Measurements from ENCODE around the gene ADGRF1.
"Not testable (repeated sequence)": the region's sequence is repeated elsewhere in the genome, so short reads cannot be mapped to it uniquely, and the experiment has no call there.

Gene ADGRF1

DNA sequence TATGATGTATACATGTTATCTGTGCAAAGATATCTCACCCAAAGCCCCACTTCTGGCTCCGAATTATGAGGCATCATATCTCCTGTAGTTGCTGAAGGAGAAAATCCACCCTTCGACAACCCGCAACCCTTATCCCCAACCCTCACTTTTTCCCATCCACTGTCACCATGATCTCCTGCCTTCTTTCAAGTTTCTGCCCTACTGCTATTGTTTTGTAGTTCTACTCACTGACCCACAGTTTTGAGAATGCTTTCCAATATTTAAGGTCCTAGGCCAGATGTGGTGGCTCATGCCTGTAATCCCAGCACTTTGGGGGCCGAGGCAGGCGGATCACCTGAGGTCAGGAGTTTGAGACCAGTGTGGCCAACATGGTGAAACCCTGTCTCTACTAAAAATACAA is 22.2 kb downstream of the ADGRF1 start:
- no peak for DNase-seq

DNA sequence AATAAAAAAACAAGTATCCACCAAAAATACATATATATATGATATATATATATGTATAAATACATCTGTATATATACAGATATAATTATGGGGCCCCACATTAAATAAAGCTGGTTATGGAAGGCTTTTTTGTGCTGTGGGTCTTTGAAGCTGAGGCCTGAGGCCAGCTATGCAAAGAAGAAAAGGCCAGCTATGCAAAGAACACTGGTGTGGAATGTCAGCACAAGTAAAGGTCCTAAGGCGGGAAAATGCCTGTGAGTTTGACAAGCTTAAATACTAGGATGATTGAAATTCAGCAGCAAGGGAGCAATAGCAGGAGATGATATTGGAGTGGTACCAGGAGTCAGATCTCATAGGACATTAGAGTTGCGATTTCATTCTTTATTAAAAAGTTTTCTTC is 25.2 kb downstream of the ADGRF1 start:
- DNase-seq, result no peak

DNA sequence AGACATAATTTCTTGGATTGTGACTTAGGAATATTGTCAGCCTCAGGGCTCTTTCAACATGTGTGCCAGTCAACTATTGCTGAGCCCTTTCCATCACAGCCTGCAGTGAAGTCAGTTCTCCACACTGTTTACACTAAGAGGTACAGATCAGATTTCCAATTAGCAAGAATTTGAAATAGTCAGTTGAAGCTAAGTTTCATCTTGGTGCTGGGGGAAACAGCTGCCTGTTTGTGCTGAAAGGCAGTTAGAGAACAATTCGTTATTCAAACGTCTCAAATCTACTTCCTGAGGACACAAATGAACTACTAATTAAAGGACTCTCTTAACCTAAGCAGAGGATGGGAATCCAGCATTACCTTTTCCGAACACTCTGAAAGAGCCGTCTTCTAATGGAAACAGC is 25.9 kb downstream of the ADGRF1 start:
- no peak for DNase-seq

DNA sequence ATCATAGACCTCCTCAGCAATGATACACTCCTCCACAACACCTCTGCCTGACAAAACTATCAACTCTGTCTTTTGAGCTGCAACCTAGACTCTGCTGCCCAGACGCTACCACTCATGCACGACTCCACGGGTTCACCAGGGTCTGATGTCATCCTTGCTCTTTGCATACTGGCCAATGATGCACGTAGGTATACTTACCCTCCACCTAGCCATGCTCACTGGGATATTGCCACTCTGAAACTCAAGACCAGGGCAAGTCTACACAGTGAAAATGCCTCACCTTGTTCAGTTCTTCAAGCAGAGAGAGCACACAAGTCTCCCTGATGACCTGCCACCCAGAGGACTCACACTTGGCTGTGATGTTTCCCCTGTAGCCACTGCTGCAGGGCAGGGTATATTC is 27.7 kb downstream of the ADGRF1 start:
- DNase-seq, result no peak

DNA sequence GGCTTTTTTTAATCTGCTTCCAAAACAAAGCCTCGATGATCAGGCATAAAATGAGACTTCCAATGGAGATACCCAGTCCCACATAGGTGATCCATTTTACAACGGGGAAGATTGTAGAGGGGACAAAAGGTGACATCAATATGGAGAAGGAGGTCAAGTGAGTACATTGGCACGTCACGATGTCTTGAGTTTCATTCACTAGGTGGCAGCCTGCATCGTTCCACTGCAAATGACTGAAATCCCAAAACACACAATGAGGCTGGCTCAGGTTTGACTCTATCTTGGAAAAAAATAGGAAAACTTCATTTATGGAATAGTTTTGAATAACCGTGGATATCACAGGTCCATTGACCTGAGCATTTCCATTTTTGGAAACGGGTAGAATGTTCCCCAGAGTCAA is 32.5 kb downstream of the ADGRF1 start:
- no peak for DNase-seq

DNA sequence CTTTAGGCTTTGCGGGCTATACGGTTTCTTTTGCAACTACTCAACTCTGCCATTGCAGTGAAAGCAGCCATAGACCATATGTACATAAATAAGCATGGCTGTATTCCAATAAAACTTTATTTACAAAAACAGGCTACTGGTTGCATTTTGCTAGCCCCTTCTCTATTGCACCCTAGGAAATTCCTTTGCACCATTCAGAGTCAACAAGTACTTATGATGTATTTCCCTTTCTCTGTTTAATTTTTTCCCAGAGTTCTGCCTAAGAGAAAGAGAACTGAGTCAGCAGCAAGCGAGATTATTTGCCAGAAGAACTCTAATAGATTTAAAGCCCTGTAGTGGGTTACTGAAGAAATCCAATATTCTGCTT is 33.8 kb downstream of the ADGRF1 start:
- DNase-seq, result no peak

DNA sequence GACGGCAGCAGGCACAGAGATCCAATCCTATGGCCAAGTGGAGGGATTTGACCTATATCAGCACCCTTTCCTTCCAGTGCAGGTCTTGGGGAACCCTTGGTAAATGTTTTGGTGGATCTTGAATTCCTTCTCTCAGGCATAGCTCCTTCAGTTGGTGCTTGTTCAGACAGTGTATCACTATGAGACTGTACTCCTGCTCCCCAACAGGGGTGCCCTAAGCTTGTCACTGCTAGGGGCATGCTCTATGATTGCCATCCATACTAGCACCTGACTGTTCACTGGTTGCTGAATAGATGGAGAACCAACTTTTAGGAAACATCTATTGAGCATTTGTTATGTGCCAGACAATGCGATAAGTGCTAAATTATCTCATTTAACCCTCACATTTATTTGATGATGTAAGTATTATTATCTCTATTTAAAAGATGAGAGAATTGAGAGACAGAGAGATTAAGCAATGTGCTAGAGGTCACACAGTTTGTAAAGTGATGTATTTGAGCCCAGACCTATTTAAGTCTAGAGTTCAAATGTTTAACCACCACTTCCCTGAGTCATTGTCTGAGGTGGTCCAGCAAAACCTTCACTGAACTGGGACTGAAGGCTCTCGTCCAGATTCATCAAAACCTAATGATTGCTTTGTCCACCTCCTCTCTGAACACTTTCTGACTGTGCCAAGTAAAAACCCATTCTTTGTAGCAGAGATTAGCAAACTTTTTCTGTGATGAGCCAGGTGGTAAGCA is 34.3 kb downstream of the ADGRF1 start:
- no peak for DNase-seq

DNA sequence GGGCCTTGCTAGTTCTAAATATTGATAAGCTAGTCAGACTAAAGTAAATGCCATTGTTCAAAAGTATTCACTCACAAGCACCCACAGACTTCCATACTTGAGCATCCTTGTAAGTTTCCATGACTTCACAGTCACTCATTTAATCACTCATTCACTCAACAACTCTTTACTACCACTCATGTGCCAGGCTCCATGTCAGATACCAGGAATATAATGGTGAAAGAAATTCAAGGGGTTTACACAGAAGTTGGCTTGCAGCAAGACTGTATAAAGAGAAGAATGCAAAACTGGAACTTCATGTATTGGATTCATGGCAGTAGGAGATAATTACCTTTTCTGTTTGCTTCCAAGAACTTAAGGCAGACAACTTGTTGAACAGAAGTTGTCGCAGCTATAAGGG is 36.6 kb downstream of the ADGRF1 start:
- no peak for DNase-seq

DNA sequence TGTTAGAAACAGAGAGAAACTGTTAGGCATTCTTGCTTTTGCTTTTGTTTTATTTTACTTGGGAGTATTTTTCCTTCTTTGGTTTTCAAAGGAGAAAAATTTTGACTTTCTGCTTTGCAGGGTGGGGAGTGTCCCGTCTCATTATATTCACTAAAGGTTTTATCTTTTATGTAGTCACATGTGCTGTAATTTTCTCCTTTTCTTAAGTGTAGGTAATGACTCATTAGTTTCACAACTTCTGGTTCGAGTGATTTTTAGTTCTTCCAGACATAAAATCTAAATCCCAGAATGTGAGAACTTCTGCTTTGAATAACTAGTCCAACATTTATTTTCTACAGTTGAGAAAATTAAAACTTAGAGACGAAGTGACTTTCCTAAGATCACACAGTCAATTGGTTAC is 37.7 kb downstream of the ADGRF1 start:
- no peak for DNase-seq

DNA sequence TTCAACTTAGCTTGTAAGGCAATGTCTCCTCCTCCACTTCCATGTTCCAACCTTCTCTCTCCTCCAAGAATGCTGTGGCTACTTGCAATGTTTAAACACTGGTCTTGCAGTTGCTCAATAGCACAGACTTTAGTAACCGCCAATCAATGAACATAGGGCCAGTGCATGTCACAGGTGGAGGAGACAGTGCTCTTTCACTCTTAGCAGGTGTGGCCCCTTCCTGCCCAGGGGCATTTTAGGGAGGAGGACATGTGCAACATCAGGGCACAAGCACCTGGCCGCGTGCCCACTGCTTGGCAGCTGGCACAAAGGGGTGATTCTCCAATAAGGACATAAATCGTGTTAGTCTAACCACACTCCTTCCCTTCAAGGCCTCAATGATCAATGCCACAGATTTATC is 41.3 kb downstream of the ADGRF1 start:
- DNase-seq, result no peak

DNA sequence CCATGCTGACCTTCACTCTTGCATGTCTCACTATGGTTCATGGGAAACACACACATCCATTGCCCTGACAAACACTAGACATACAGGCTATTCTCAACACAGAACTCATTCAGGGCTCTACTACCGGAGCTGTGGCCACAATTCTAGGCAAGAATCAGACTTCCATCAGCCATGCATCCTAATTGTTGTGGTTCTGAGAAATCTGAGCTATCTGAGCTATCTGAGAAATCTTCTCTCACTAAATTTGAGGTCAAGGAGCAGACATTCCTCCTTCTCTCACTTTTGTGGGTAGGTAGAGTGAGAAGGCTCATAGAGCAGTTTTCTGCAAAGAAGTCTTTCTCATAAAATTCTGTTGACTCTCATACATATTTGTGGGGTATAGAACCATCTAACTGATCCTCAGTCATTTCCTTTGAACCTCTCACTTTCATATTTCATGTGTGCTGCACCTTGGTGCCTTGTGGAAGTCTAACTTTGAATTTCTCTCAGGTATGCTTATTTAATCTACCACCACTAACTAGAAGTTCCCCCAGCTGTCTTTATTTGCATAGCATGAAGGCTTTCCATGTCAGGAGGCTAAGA is 43.6 kb downstream of the ADGRF1 start:
- no peak for DNase-seq

DNA sequence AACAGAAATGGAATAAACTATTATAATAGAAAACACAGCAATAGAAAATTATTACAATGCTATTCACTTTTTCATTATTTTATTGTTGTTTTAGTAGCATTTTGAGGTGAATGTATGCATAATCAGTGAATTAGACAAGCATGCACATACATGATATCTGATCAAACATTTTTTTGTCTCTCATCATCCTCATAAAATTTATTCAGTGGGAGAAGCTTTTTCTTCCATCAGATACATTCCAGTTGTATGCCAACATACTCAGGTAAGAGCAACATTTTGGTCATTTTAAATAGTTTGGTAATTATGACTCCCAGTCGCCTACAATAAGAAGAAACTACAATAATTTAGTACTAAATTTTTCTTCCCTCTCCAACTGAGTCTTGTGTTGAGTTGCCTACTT is 44.5 kb downstream of the ADGRF1 start:
- no peak for DNase-seq

DNA sequence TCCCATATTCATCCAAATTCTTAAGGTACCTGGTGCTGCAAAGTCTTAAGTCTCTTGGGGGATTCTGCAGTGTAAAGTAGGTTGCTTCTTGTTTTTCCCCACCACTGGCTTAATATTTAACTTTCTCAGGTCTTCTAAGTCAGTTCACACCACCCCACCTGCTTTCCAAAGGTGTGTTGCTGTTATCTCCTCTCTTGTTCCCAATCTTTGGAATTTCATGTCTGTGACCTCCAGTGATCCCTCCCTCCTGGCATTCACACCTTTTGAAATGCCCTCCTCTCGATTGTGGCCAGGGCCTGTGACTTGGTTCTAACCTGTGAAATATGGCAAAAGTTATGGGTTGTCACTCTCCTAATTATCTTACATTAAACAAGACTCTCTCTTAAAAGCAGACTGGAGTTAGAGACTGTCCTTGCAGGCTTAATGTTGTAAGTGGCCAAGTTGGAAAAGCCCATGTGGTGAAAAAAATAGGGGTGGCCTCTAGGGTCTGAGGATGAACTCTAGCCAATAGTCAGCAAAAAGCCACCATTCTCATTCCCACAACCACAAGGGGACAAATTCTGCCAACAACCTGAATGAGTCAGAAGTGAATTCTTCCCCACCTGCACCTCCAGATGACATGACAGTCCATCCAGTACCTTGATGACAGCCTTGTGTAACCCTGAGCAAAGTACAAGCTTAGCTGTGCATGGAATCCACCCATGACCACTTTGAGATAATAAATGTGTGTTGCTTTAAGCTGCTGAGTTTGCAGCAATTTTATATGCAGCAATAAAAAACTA is 45.1 kb downstream of the ADGRF1 start:
- no peak for DNase-seq

DNA sequence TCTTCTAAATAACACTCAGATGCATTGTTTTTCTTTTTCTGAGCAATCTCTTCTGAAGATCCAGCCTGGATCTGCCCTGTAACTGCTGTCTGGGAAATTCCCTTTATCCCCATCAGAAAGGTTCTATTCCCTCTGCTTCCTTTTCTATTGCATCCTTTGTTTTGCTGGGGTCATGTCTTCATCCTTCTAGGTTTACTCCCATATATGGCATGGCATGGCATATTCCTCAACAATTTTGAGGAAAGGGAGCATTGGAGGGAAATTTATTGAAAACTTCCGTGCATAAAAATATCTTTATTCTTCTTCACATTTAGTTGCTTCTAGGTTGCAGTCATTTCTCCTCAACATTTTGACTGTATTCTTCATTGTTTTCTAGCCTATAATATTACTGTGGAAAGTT is 47.2 kb downstream of the ADGRF1 start:
- DNase-seq, result no peak

DNA sequence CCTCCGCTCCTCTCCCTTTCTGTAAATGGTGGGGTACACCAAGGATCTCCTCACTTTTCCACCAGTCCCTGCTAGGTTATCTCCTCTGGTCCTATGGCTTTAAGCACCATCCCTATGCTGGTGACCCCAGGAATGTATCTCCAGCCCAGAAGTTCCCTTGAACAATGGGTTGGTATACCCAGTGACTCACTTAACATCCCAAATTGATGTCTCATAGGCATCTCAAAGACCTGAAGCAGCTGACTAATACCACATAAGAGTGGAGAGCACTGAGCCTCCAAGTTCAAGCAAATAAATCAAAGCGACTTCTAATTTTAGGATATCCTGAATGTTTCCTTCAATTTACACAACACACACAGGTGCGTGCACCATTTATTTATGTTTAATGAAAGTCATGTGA is 48.3 kb downstream of the ADGRF1 start:
- DNase-seq, result no peak

DNA sequence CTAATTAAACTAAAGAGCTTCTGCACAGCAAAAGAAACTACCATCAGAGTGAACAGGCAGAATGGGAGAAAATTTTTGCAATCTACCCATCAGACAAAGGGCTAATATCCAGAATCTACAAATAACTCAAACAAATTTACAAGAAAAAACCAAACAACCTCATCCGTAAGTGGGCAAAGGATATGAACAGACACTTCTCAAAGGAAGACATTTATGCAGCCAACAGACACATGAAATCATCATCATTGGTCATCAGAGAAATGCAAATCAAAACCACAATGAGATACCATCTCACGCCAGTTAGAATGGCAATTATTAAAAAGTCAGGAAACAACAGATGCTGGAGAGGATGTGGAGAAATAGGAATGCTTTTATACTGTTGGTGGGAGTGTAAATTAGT is 49.7 kb downstream of the ADGRF1 start:
- not testable (repeated sequence) for DNase-seq

DNA sequence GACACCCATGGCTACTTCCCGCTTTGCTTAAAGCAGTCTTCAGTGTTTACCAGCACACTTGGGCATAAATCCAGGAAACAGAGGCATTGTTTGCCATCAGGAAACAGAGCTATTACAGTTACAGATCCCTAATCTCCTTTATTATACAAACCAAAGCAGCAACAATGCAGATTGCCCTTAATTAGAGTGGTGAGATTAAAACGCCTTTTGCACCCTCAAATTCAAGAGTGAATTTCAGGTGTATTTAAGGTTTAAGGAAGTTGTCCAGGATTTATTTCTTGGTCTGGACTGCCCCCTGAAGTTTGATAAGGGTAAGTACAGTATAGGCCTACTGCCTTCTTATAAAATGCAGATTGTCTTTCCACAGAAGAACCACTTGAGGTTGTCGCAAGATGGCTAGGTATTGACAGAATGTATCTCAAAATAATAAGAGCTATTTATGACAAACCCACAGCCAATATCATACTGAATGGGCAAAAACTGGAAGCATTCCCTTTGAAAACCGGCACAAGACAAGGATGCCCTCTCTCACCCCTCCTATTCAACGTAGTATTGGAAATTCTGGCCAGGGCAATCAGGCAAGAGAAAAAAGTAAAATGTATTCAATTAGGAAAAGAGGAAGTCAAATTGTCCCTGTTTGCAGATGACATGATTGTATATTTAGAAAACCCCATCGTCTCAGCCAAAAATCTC is 51.2 kb downstream of the ADGRF1 start:
- DNase-seq, result not testable (repeated sequence)

DNA sequence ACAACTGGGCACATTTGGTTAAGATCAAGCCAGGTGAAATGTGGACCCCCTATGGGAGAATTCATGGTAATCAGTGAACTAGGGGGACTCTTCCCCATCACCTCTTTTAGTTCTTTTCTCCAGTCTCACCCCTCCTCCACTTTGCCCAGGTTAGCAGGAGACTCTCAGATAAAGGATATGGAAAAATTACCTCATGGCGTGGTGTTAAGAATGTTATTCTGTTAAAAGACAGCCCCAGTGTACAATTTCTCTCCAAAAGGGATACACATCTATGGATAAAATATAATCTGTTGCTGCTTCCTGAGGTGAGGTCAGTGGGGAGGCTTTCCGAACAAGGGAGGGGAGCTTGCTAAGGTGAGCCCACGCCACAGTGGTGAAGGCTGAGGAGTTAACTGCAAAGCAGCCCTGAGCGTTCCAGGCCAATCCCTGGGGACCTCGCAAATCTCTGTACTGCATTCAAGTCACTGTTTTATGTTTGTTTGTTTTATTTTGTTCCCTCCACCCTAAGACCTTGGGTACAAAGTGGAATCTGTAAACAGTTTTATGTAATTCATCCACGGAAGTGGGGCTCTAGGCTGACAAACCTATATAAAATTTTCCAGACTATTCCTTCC is 52.0 kb downstream of the ADGRF1 start:
- DNase-seq, result no peak

DNA sequence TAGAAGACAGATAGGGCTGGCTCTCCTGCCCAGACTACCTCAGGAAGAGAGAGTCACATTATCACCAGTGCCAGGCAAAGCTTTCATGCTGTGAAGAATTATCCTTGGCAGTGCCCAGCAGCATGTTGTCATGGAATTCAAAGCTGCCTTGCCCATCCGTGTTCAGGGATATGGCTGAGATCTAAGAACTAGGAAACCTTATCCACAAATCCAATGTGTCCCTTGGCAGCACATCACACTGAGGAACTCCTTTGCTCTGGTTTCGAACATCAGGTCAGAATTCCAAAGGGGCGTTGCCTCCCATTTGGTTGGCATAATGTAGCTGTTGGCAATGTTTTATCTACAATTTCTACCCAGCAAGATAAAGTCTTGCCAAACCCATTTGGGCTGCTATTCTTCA is 52.7 kb downstream of the ADGRF1 start:
- DNase-seq, result no peak

DNA sequence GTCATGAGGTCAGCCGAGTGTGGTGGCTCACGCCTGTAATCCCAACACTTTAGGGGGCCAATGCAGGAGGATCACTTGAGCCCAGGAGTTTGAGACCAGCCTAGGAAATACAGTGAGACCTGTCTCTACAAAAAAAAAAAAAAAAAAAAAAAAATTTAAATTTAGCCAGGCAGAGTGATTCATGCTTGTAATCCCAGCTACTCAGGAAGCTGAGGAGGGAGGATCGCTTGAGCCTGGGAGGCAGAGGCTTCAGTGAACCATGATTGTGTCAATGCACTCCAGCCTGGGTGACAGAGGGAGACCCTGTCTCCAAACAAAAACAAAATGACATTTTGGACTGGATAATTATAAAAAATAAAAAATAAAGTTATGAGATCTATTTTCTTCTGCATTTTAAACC is 56.2 kb downstream of the ADGRF1 start:
- no peak for DNase-seq

DNA sequence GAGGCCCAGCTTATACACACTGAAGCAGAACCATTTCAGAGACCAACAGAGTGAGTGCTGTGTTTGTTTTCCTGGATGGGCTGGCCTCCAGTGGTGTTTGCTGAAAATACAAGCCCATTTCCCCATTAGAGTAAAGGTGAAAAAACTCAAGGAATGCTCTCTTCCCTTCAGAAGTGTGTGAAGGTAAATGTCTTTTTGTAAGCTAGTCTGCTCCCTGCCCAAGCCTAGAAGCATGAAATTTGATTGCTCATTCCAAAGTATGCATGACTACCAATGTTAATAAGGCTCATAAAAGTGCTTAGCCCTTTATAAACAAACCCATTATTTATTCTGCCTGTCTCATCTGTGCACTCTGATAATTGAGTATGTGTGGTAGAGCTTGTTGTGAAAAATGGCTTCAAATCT is 59.1 kb downstream of the ADGRF1 start:
- no peak for DNase-seq

DNA sequence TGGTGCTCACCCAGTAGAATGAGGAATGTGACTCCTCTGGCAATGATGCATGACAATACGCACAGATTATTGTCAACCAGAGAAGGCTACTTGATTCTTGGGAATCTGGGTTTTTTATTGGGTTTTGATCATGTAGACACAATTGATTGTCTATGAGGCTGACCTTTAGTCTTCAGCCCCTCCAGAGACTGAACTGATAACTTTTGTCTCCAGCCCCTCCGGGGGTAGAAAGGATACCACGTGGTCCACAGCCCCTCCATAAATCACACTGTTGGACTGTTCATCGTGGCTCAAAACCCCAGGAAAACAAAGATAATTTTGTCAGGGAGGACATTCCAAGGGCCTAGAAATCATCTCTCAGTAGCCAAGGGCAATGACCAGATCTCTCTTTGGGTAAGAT is 62.9 kb downstream of the ADGRF1 start:
- DNase-seq, result no peak

DNA sequence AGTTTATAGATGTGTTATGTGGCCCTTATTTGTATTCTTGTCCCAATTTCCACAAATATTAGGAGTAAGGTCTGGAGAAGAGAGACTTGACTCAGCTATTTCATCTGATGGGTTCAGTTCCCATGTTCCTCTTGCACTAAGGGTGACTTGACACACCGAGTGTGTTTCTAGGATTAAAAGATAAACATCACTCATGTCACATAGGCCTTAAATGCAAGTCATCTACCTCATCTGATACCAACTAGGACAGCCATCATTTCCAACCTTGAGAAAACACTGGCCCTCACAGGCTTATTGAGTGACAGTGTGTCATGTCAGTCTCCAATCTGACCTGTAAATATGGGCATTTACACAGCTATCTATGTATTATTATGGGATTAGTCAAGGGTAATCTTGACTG is 67.3 kb downstream of the ADGRF1 start:
- no peak for DNase-seq
